Upper lobe of left lung (tissue), 6 donors: ENCODE results near the gene CDPF1. TPM values are rescaled to one million over a fixed set of nuclear protein-coding genes. Genes with fewer than 3 reads are reported as not detected.

Experiments used
- ATAC-seq, 2 donors: fragments of 200-7000 bp; cut with Tn5 transposase; one replicate each; pipeline ENCODE4 v1.9.1; 2022; ENCODE audit warnings: mild to moderate bottlenecking in 2 of 2, moderate library complexity in 2 of 2; ENCODE audit not compliant: low FRiP score in 2 of 2
- DNase-seq, 2 donors: peaks; one replicate each; pipeline ENCODE4 v3.0.0-alpha.2; 2019 to 2020
- H3K27ac ChIP-seq, 4 donors: fragments of 200-600 bp; sonication (generic); one replicate each; pipeline ENCODE4 v1.5.1; 2016 to 2019
- H3K27me3 ChIP-seq, 4 donors: fragments of 200-600 bp; sonication (generic); one replicate each; pipeline ENCODE4 v1.5.1; 2017 to 2019
- H3K36me3 ChIP-seq, 4 donors: fragments of 200-600 bp; sonication (generic); one replicate each; pipeline ENCODE4 v1.5.1; 2016 to 2019
- H3K4me1 ChIP-seq, 4 donors: fragments of 200-600 bp; sonication (generic); one replicate each; pipeline ENCODE4 v1.5.1; 2018 to 2019
- H3K4me3 ChIP-seq, 4 donors: fragments of 200-600 bp; sonication (generic); one replicate each; pipeline ENCODE4 v1.5.1; 2017 to 2019; ENCODE audit warnings: mild to moderate bottlenecking in 2 of 4, moderate library complexity in 1 of 4
- H3K9me3 ChIP-seq, 4 donors: fragments of 200-600 bp; sonication (generic); one replicate each; pipeline ENCODE4 v1.5.1; 2018 to 2019
- EP300 ChIP-seq, 4 donors: sonication (generic); formaldehyde crosslinking; IDR thresholded peaks; one replicate each; pipeline ENCODE4 v1.5.1; 2017; ENCODE audit warnings: antibody characterized with exemption in 4 of 4, control low read depth in 2 of 4
- POLR2A ChIP-seq, 4 donors: fragments of 450-650 bp; IDR thresholded peaks; one replicate each; pipeline ENCODE4 v1.5.1; 2016 to 2017; ENCODE audit warnings: antibody characterized with exemption in 4 of 4, mild to moderate bottlenecking in 2 of 4
- POLR2AphosphoS5 ChIP-seq, 2 donors: sonication (generic); formaldehyde crosslinking; IDR thresholded peaks; one replicate each; pipeline ENCODE4 v1.5.1; 2017; ENCODE audit warnings: antibody characterized with exemption in 2 of 2
- WGBS, 2 donors: methylation state at CpG; one replicate each; pipeline ENCODE4 v1.1.5; 2017 to 2018; 5-methylcytosine and 5-hydroxymethylcytosine counted together
- total RNA-seq, 6 donors: library from RNA; depleted of rRNA in 4 of 6; stranded (reverse); fragments of >200 nt in 4 of 6; gene quantifications; one replicate each; pipeline versions ENCODE4 v1.1.0 to v1.2.1, GENCODE V29; 2016 to 2021
- TF ChIP-seq, protein P1 (sequence below), 6 experiments: fragments of 450-650 bp in 4 of 6; fragments of 200-600 bp in 2 of 6; sonication (generic) in 2 of 6; IDR thresholded peaks; one replicate each; pipeline ENCODE4 v1.5.1; 2016 to 2019; ENCODE audit warnings: antibody characterized with exemption in 6 of 6
- donor health status: DM: no; HTN: no; CAD: no; lungs with moderate emphysema.
- donor health status: DM: no; HTN: yes; CAD: no; lungs with severe emphysema.

Gene CDPF1
- total RNA-seq, 6 donors from 2014 or later: 6.8 to 22.9 (median 11.2) TPM

DNA sequence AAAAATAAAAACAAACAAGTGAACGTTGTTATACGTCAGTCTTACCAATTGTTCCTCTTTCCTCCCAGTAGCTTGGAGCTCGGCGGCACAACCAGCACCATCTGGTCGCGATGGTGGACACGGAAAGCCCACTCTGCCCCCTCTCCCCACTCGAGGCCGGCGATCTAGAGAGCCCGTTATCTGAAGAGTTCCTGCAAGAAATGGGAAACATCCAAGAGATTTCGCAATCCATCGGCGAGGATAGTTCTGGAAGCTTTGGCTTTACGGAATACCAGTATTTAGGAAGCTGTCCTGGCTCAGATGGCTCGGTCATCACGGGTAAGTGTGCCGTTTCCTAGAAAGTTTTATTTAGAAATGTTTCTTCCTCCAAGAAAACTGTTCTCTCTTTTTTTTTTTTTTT, 51.8 kb downstream of the CDPF1 start:
- H3K27me3 ChIP-seq: no peaks in the 10 kb centered on the region
- H3K36me3 ChIP-seq: peaks cover 4 to 22% (median 16%) of the 10 kb centered on the region in 4 donors
- DNase-seq (no peak), ATAC-seq (no peak)
- WGBS, 2 donors: 73 to 74% methylated on average over 18 of the region's 18 CpGs
- no peaks in the 10 kb centered on the region for H3K4me1 ChIP-seq
- no peak overlapping the region for H3K27ac ChIP-seq
- TF ChIP-seq POLR2AphosphoS5 (IDR thresholded peaks at IDR 0.05) (no peak), POLR2A (IDR thresholded peaks at IDR 0.05) (no peak), EP300 (IDR thresholded peaks at IDR 0.05) (no peak)
- TF ChIP-seq, protein P1, sequence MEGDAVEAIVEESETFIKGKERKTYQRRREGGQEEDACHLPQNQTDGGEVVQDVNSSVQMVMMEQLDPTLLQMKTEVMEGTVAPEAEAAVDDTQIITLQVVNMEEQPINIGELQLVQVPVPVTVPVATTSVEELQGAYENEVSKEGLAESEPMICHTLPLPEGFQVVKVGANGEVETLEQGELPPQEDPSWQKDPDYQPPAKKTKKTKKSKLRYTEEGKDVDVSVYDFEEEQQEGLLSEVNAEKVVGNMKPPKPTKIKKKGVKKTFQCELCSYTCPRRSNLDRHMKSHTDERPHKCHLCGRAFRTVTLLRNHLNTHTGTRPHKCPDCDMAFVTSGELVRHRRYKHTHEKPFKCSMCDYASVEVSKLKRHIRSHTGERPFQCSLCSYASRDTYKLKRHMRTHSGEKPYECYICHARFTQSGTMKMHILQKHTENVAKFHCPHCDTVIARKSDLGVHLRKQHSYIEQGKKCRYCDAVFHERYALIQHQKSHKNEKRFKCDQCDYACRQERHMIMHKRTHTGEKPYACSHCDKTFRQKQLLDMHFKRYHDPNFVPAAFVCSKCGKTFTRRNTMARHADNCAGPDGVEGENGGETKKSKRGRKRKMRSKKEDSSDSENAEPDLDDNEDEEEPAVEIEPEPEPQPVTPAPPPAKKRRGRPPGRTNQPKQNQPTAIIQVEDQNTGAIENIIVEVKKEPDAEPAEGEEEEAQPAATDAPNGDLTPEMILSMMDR (IDR thresholded peaks at IDR 0.05): no peak
- H3K9me3 ChIP-seq: no peaks in the 10 kb centered on the region
- H3K4me3 ChIP-seq: no peak overlapping the region

DNA sequence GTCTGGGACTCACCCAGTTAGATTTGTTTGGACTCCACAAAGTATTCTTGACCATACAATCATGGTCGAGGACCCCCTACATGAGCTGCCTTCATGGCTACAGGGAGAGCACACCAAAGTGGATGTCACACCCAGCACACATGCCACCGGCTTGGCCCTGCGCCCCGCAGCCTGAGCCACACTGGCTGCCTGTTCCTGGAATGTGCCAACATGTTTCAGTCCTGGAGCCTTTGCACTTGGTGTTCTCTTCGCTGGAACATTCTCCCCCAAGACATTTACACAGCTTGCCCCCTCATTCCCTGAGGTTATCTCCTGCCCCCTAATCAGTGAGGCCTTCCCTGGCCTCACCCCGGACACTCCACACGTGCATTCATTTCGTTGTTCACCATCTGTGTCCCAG, 53.8 kb downstream of the CDPF1 start:
- TF ChIP-seq POLR2A (IDR thresholded peaks at IDR 0.05) (no peak), EP300 (IDR thresholded peaks at IDR 0.05) (no peak), POLR2AphosphoS5 (IDR thresholded peaks at IDR 0.05) (no peak)
- TF ChIP-seq, protein P1 (IDR thresholded peaks at IDR 0.05): no peak
- H3K4me1 ChIP-seq: no peaks in the 10 kb centered on the region
- 85 to 89% methylated on average over 7 to 8 of the region's 8 CpGs for WGBS, 2 donors
- DNase-seq (peak in 1 of 2 donors; percentile 73), ATAC-seq (no peak)
- no peak overlapping the region for H3K27ac ChIP-seq
- peaks cover 4 to 22% (median 16%) of the 10 kb centered on the region in 4 donors for H3K36me3 ChIP-seq
- no peaks in the 10 kb centered on the region for H3K27me3 ChIP-seq
- no peak overlapping the region for H3K4me3 ChIP-seq
- no peaks in the 10 kb centered on the region for H3K9me3 ChIP-seq

DNA sequence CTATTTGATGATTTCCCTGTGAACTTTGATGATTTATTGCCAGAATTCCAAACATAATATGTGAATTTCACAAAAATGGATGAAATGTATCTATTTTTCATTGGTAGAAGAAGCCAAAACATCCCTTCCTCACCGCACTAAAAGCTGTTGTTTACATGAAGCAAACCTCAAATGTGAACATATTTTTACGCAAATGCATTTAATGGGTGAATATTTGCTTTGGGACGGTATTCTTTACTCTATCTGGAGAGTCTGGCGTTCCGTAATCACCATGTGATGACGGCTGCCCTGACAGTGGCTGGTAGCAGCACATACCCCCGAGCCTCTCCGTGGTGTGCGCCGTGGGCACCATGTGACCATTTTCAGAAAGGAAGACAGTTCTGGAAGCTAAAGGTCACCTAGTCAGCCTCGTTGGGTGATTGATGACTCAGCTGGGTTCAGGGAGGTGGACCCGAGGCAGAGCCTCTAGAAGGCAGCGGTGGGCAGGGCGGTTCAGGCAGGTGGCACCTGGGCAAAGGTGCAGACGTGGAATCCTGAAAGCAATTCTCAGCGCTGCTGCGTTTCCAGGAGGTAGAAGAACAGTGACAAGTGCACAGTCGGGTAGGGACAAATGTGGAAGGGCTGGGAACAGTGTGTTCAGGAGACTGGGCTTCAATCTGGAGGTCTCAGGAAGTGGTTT, 54.5 kb downstream of the CDPF1 start:
- no peak for TF ChIP-seq EP300 (IDR thresholded peaks at IDR 0.05)
- TF ChIP-seq POLR2A (IDR thresholded peaks at IDR 0.05): no peak
- TF ChIP-seq, protein P1 (IDR thresholded peaks at IDR 0.05): no peak
- no peak for TF ChIP-seq POLR2AphosphoS5 (IDR thresholded peaks at IDR 0.05)
- no peaks in the 10 kb centered on the region for H3K27me3 ChIP-seq
- H3K4me3 ChIP-seq: no peak overlapping the region
- no peak overlapping the region for H3K27ac ChIP-seq
- H3K9me3 ChIP-seq: no peaks in the 10 kb centered on the region
- peak in 1 of 2 donors; percentile 29 for DNase-seq
- WGBS, 2 donors: 87 to 89% methylated on average over 17 of the region's 18 CpGs
- peaks cover 0 to 5% (median 3%) of the 10 kb centered on the region in 4 donors for H3K4me1 ChIP-seq
- peaks cover 4 to 22% (median 16%) of the 10 kb centered on the region in 4 donors for H3K36me3 ChIP-seq
- no peak for ATAC-seq

Other genes starting within 250 kb of the CDPF1 start
- 10 to 100 TPM; 10.2 to 27.0 (median 20.9) TPM for gene PPARA, start 99.8 kb downstream of the CDPF1 start, total RNA-seq
- 1 to 10 TPM in 1 of 6 donors, under 1 TPM in 1, not detected in 4; 0.06 to 1.0 TPM for gene PKDREJ, start 13.1 kb upstream of the CDPF1 start, total RNA-seq
- gene TTC38, start 17.7 kb upstream of the CDPF1 start, total RNA-seq: 10 to 100 TPM; 23.7 to 84.9 (median 34.3) TPM
- gene GTSE1, start 46.6 kb upstream of the CDPF1 start, total RNA-seq: 1 to 10 TPM in 3 of 6 donors, under 1 TPM in 2, not detected in 1; 0.30 to 4.4 (median 1.4) TPM
- gene TRMU, start 85.4 kb upstream of the CDPF1 start, total RNA-seq: 10 to 100 TPM; 30.7 to 77.5 (median 35.8) TPM